NCI-H748 (cell line): ENCODE data around the gene SYPL1.

Experiments
- DNase-seq: peaks from one replicate; lab custom pipeline; 2025; ENCODE audit not compliant: unreplicated experiment; lab: John Stamatoyannopoulos, UW

Gene SYPL1

DNA sequence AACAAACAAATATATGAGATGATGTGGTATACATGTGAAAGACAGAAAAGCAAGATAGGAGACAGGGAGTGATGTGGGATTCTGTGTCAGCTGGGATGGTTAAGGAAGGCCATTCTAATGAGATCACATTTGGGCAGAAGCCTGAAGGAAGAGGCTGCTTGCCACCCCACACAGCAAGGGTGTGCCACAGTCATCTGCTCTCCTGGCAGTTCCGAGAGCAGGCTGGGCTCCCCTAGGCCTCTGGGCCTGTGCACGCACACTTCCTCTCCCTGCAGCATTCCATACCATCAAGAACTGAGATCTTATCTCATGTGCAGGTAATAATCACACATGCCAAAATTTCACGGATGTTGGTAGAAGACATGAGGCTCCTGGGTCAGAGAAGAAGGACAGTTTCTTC is 43.1 kb downstream of the SYPL1 start:
- no peak for DNase-seq

DNA sequence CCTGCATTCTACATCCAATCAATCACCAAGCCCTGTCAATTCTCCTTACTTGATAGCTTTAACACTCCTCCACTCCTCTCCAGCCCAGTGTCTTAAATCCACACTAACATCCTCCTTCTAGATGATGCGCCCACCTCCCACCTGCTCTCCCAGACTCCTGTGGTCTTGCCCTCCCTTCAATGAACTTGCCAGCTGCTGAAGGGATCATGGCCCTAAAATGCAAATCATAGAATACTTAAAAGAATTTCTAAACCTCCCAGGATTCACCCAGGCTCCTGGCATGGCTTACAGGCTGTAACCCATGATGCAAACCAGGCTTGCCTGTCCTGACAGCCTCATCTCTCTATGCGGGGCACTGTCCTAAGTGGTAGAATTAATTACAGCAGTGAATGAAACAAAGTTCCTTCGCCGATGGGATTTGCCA is 43.6 kb downstream of the SYPL1 start:
- DNase-seq, result no peak

DNA sequence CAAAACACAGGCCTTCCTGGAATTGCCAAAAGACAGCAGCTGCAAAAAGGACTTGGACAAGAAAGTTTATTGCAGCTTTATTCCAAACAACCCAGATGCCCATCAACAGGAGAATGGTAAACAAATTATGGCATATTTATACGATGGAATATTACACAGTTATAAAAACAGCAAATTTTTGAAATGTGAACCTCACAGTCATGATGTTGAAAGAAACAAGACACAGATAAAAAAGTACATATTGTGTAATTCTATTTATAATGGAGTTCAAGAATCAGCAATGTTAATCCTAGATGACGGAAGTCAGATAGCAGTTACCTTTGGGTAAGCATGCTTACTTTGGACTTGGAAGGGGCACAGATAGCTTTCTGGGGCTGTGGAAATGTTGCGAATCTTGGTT is 44.4 kb downstream of the SYPL1 start:
- no peak for DNase-seq

DNA sequence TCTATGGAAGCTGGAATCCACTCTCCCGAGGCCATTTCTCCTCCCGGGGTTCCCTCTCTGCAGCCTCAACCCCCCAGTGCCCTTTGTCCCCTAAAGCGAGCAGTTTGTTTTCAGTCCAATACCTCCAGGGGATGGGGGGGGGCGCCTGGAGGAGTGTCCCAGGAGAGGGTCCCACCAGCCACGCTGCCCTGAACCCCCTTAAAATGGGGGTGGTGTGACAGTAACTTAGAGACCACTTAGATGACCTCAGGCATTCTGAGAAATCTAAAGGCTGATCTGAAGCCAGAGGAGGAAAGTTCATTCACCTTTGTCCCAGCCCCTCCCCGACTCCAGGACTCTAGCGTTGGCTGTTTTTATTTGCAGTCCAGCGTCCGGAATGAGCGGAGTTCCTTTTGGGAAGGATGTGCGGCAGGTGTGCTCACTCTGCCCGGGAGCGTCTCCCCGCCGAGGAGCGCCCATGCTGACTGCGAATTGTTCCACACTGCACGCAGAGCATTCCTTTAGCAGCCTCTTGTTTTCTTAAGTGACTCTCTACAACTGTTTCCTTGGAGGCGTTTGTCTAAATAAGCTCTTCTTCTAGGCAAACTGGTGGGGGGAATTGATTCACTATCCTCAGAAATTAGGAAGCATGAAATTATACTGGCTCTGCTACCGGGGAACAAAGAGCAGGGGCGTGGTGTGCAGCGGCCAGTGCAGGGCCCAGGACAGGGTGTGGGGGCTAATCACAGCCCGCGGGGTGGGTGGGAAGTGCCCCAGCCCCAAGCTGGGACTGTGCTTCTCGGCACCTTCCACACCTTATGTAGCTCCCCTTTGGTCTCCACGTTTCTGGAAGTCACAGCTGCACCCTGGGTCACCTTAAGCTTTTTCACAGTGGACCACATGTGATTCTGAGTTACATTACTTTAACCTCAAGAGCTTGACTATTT is 46.3 kb downstream of the SYPL1 start:
- no peak for DNase-seq

DNA sequence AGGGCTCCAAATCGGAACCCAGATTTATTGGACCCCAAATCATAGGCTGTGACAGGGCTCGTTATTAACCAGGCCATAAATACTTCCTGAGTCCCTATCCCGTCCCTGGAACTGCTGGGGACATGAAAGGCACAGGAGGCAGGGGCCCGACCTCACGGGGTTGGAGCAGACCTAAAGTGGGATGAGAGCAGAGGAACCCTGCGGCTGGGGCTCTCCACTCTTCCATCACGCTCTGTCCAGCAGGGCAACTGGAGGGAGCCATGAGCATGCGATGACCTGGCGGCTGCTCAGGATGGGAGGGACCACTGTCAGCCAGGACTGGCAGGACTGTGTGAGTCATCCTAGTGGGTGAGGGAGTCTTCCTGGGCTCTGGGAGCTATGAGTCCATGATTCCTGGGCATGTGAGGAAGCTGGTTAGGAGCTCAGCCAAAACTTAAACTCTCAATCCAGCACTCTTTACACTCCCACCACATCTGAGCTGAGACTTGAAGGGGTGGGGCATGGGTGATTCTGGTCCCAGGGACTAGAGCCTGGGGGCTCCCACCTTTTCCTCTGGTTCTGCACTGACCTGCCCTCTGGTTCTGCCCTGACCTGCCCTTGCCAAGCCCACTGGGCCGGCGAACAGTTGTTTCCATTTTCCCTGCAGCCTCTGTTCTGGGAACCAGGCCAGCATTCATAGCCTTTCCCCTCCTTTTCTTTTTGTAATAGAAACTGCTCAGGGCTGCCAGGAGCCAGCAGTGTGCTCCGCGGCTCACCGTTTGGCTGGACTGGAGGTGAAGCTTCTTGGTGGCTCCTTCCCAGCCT is 47.1 kb downstream of the SYPL1 start:
- DNase-seq, result peak; percentile 15

DNA sequence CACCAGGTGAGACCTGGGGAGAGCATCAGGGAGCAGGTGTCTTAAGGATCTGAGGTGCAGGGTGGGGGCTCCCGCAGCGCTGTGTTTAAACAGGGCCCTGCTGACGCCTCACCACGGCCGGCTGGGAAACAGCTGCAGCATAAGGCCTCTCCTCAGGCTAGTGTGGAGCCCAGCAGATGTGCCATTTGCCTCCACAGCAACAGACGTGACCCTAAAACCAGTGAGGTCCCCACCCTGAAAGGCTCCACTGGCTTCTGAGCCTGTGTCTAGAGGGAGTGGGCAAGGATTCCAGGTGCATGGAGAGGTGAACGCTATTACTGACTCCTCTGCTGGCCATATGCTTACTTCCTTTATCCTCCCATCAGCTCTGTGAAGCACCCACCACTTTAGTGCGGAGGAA is 47.8 kb downstream of the SYPL1 start:
- peak; percentile 45 for DNase-seq

DNA sequence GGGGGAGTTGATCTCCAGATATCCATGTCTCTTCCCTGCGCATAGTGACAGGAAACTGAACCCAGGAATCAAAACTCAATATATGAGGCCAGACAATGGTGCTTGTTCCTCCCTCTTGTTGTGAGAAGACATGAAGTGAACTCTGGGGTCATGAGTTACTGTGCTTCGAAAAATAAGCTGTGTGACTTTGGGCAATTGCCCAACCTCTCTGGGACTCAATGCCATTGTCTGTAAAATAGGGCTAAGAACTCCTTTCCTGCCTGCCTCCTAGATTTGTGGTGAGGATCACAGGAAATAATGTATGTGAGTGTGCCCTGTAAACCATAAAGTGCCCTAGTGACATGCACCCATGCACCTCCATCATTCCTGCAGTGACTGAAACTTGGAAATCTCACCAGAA is 48.4 kb downstream of the SYPL1 start:
- no peak for DNase-seq

DNA sequence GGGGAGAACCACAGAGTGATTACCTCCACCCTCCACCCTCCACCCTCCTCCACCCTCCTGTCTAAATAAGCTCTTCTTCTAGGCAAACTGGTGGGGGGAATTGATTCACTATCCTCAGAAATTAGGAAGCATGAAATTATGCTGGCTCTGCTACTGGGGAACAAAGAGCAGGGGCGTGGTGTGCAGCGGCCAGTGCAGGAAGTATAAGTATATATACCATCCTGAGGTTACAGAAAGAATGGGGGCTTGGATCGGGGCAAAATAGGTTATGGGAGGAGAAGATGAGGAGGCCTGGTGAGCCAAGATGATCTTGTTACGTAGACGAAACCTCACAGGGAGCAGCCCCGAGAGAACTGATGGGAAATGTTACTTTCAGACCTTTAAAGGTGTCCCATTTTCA is 49.1 kb downstream of the SYPL1 start:
- DNase-seq, result peak; percentile 37

DNA sequence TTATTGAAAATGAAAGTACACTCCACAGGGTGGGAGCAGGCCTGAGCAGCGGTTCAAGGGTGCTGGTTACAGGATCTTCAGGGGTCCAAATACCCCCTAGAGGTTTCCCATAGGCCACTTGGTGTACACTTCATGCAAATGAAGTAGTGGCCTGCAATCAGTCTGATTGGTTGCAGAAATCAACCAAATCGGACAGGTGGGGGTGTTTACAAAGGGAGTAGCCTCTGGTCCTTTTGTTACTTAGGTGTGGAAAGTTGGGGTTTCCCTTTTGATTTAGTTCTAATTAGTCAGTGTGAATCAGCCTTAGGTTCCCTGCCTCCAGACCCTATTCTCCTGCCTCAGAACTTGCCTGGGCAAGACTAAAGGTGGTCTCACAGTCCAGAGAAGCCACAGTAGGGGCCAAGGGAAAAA is 49.6 kb downstream of the SYPL1 start:
- DNase-seq, result peak; percentile 72

DNA sequence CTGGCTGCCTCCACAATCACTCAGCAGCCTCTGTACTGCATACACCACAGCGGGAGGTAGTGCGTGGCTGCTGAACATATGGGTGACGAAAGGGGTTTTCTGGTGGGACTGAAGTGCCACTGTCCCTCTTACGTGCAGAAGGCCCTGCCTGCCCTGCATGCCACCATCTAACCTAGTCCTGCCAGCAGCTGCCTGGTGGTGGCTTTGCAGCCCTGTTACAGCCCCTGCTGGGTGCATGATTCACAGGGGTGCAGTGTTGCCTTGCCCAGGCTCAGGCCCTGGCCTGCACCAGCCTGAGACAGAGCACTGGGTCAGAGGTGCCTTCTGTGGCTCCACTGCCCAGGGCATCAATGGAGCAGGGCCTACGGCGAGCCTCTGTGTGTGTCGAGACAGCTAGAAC is 50.1 kb downstream of the SYPL1 start:
- DNase-seq, result no peak

DNA sequence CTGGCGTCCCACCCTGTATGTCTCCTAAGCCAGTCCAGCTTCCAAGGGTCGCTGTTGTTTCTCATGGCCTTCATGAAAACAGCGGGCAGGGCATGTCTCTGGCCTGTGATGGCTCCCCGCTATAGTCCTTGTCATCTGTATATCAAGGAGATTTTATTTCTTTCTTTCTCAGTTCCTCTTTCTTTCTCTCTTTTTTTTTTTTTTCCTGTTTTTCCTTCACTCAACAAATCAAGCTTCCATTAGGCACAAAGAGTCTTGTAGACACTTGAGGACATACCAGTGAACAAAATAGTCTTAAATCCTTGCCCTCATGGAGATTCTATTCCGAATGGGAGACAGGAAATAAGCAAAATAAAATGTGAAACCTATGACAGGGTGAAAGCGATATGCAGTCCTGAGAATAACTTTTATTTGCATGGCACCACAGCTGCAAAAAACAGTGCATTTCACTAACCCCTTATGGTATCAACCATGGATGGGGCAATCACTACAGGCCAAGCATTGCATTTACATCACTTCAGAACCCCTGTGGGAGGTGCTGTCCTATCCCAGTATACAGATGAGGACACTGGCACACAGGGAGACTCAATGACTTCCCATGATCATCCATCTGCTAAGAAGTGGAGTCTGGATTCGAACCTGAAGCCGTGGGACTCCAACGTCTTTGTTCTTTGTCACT is 50.7 kb downstream of the SYPL1 start:
- no peak for DNase-seq

DNA sequence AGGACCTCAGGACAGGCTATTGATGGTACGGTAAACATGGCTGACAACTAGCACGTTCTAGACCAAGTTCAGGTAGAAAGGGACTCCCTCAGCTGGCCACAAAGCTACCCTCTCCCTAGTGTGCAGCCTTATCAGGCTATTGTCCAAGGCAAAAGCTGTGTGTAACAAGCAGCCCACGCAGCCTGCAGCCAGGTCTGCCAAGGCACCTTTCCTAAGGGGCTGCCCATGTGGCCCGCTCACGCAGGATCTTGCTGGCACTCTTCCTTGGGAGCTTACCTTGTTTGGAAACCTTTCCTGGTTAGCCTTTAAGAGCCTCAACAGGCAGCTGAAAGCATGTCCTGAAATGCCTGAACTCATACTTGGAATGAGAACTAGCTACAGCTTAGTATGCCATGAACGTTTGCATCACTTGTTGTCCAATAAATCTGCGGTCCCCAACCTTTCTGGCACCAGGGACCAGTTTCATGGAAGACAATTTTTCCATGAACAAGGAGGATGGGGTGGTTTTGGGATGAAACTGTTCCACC is 51.7 kb downstream of the SYPL1 start:
- no peak for DNase-seq

DNA sequence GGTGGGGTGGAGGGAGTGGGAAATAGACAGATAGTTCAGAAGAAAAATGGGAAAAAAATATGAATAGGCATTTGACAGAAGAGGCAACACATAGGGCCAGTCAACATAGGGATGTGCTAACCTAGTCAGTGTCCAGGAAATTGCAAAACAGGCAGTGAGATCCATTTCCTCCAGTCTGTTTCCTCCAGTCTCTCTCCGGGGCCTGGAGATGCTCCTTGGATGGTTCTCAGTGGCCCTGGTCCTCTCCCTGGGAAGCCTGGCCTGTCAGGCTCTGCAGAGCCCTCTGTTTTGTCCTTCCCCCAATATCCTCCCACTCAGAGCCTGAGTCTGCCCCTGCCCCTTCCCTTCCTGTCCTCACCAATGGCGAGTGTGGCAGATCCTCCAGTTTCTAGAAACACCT is 52.6 kb downstream of the SYPL1 start:
- DNase-seq, result no peak

DNA sequence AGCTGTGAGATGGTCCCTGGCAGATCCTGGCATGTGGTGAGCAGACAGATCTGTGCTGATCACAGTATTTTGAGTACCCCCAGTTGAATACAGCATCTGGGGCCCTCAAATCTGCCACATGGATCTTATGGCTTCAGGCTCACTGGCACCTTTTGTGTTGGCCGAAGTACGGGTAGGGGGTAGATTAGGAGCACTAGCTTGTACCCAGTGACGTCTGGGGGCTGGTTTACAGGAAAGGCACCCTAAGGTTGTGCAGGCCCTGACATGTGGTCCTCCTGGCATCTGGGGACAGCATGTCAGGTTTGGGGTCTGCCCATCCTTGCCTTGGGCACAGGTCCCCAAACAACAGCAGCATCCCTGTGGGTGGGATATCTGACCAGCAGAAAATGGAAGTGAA is 53.2 kb downstream of the SYPL1 start:
- no peak for DNase-seq

DNA sequence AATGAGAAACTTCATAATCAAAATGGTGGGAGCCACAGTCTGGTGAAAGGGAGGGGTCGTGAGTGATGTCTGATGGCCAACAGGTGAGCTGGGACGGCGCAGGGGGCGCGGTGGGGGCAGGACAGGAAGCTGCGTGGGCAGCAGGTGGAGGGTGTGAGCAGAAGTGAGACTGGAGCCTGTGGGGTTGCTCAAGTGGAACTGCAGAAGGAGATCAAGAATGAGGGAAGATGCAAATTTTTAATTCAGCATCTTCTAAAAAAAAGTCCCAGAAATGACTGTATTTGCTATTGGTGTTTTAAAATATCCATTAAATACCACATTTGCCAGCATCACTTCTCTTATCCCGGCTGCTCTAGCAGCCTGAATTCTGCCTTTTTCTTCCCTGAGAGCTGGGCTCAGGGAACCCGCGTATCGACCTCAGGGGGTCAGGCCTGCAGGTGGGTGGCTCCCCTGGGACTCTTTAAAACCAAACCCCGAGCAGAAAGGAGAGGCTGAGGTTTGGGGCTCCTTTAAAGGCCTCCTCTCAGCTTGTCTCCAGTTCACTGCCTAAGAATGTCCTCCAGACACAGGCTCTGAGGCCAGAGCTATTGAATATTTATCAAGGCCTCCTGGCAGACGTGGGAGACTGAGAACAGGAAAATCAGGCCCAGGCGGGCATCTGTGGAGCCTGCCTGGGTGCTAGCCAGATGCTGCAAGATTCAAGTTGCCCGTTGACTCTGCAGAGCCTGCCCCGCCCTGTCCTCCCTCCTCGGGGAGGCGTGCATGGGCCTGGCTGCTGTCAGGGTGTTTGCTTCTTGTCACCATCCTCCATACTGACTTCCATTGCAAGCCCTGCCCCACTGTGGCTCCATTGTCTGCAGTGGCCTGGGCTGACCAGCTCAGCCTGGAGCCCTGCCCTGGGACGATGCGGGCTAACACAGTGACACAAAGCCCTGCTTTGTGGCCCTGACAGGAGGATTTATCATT is 53.9 kb downstream of the SYPL1 start:
- DNase-seq, result peak; percentile 35

DNA sequence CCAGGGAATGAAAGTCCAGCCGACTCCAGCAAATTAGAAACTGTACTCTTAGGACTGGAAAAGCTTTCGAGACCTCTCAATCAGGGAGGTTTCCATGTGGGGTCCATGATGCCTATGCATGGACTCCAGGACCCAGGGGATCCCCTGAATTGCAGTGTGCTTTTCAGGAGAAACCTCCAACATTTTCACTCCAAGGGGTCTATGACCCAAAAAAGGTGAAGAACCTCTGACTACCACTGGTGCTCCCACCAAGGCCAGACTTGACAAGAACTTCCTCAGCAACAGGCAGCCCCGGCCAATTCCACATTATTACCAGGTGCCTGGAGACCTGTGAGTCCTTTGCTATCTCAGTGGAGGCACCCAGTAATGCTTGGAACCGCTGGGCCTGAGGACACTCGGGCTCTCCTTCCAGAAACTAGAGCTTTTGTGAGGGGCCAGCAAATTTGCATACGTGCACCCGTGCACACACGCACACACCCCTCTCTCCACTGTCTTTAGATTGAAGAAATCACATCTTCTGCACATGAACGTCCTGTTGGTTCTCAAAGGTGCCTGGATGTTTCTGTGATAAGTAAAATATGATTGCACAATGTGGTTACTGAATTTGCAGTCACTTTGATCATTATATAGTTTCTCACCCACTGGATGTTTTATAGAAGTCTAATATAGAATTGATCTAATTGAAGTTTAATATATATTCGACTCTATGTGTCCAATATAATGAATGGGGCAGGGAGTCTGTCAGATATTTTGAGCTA is 54.7 kb downstream of the SYPL1 start:
- DNase-seq, result no peak

DNA sequence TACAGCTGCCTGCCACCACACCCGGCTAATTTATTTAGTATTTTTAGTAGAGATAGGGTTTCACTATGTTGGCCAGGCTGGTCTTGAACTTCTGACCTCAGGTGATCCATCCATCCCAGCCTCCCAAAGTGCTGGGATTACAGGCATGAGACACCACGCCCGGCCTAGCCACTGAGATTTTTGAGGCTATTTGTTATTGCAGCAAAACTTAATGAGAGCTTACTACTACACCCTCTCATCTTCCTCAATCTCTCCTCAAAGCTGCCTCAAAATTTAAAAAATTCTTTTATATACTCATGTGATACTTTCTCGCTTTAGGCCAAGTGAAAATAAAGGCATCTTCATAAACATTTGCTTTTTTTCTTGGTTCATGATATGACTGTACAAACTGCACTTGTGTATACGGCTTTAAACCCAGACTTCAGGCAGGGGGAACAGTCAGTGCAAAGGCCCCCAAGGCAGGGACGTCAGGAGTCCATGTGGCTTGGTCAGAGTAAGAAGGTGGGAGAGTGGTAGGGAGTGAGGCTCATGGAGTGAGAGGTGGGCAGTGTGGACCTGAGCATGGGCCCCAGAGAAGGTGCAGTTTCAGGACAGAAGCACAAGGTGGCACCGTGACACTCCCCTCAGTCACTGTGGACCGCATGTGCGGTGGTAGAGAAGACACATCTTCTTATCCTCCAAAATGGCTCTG is 55.5 kb downstream of the SYPL1 start:
- DNase-seq, result peak; percentile 77

DNA sequence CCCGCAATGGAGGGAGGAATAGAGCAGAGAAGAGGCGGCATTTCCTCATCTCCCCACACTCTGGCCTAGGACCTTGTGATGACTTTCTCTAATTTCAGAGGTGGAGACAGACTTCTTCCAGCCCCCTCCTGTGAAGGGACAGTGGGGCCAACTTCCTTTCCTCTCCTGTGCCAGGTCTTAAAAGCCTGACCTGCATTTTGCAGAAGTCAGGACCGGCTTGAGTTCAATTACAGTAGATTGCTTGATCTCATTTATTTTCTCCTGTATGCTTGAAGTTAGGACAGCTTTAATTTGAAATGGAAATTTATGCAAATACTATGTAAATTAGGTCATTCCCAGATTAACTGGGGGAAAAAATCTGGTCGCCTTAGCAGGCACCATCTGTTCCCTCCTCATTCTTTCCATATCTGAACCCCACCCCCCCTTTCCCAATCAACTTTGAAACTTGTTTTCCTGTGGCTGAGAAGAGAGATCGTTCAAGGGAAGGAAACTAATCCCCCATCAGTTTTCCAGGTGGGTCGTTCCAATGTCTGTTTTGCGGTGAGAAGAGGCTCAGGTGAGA is 57.1 kb downstream of the SYPL1 start:
- DNase-seq, result no peak
